Stimulated activated CD8-positive, alpha-beta memory T cell treated with anti-CD3 and anti-CD28 coated beads, Interleukin-12 subunit alpha, Interleukin-12 subunit beta, amount 100 ng/mL, for 4 hours (primary cell): ENCODE measurements around the gene LASP1NB.
"Not testable (repeated sequence)": the region's sequence is repeated elsewhere in the genome, so short reads cannot be mapped to it uniquely, and the experiment has no call there.

Source experiments
- DNase-seq: peaks from one replicate; pipeline ENCODE4 v3.0.0-alpha.2; 2020; ENCODE audit warnings: low read depth

Gene LASP1NB

GRCh38 chr17:38897176-38897575 lies 28.2 kb upstream of the LASP1NB start:
- no peak for DNase-seq

- DNase-seq = no peak
These were observed 27.6 kb upstream of the LASP1NB start for GRCh38 chr17:38897671-38898290.

- no peak for DNase-seq
These were observed 27.1 kb upstream of the LASP1NB start for GRCh38 chr17:38898291-38898679.

GRCh38 chr17:38898812-38899348 lies 26.5 kb upstream of the LASP1NB start:
- peak; percentile 82 for DNase-seq

GRCh38 chr17:38899421-38899820 lies 26.0 kb upstream of the LASP1NB start:
- no peak for DNase-seq

GRCh38 chr17:38900978-38901656 lies 24.3 kb upstream of the LASP1NB start:
- DNase-seq = no peak

- no peak for DNase-seq
These were observed 22.0 kb upstream of the LASP1NB start for GRCh38 chr17:38903404-38903803.

- no peak for DNase-seq
These were observed 20.5 kb upstream of the LASP1NB start for GRCh38 chr17:38904892-38905291.

- DNase-seq = no peak
These were observed 20.0 kb upstream of the LASP1NB start for GRCh38 chr17:38905375-38905774.

- no peak for DNase-seq
These were observed 18.8 kb upstream of the LASP1NB start for GRCh38 chr17:38906460-38907228.

GRCh38 chr17:38907930-38908675 lies 17.3 kb upstream of the LASP1NB start:
- DNase-seq = no peak

- DNase-seq = no peak
These were observed 16.7 kb upstream of the LASP1NB start for GRCh38 chr17:38908676-38909181.

GRCh38 chr17:38910325-38910724 lies 15.1 kb upstream of the LASP1NB start:
- DNase-seq = no peak

GRCh38 chr17:38911081-38911730 lies 14.2 kb upstream of the LASP1NB start:
- no peak for DNase-seq

GRCh38 chr17:38911731-38912081 lies 13.7 kb upstream of the LASP1NB start:
- DNase-seq = not testable (repeated sequence)

- no peak for DNase-seq
These were observed 13.1 kb upstream of the LASP1NB start for GRCh38 chr17:38912221-38912813.

GRCh38 chr17:38914741-38915638 lies 10.4 kb upstream of the LASP1NB start:
- DNase-seq = no peak

- no peak for DNase-seq
These were observed 9.8 kb upstream of the LASP1NB start for GRCh38 chr17:38915639-38915995.

GRCh38 chr17:38916771-38917170 lies 8.6 kb upstream of the LASP1NB start:
- no peak for DNase-seq

GRCh38 chr17:38917259-38917658 lies 8.2 kb upstream of the LASP1NB start:
- DNase-seq = no peak
